ENCODE results near the gene LYRM4.
"Not testable (repeated sequence)": the region's sequence is repeated elsewhere in the genome, so short reads cannot be mapped to it uniquely, and the experiment has no call there.

The LYRM4 gene

DNA sequence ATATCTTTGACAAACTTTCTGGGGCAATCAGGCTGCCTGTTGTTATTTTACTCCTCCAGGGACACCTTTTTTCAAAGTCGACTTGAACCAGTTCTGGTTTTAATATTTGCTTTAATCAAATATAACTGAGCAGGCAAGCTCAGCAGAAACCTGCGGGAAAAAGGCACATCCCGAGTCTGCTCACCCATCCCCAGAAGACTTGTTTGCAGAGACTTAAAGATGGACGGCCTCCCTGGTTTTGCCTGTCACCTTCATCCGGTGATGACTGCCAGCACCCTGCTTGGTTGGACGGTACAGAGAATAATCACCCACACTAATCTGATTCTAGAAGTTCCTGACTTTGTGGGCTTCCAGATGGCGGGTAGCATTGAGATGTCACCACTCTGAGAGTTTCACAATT, 138.8 kb downstream of the LYRM4 start:
- no peak for DNase-seq (ENCODE audit: low spot score)

DNA sequence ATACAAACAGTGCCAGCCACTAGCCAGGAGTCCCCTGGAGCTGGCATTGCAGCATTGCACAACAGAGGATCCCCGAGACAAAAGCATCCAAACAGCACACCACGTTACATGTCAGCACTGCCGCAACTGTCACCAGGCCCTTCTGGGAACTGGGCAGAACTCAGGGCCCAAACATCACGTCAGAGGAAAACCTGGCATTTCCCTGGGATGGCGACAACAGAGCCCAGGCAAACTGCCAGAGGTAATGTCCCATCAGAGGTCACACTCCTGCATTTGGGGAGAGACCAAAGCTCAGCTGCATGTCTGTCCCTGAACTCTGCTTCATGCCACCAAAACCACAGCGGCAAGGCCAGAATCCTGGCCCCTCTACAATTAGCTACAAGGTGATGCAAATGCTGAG, 139.3 kb downstream of the LYRM4 start:
- DNase-seq (ENCODE audit: low spot score), result no peak

DNA sequence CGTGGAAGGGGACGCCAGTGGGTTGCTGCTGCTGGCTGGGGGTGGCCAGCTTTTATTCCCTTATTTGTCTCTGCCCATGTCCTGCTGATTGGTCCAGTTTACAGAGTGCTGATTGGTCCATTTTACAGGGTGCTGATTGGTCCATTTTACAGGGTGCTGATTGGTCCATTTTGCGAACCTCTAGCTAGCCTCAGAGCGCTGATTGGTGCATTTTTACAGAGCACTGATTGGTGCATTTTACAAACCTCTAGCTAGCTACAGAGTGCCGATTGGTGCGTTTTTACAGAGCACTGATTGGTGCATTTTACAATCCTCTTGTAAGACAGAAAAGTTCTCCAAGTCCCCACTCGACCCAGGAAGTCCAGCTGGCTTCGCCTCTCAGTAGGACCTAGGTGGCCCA, 140.2 kb downstream of the LYRM4 start:
- DNase-seq (ENCODE audit: low spot score), result not testable (repeated sequence)

DNA sequence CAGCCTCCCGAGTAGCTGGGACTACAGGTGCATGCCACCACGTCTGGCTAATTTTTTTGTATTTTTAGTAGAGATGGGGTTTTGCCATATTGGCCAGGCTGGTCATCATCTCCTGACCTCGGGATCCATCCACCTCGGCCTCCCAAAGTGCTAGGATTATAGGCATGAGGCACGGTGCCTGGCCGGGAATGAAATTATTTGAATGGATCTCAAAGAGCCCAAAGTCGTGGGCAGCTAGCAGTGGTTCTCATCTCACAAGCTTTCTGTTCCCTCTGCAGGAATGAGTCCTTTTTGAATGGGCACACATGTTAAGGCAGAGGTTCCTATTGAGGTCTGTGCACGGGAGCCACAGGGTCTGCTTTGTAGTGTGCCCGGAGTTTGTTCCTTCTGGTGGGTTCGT, 140.7 kb downstream of the LYRM4 start:
- no peak for DNase-seq (ENCODE audit: low spot score)

DNA sequence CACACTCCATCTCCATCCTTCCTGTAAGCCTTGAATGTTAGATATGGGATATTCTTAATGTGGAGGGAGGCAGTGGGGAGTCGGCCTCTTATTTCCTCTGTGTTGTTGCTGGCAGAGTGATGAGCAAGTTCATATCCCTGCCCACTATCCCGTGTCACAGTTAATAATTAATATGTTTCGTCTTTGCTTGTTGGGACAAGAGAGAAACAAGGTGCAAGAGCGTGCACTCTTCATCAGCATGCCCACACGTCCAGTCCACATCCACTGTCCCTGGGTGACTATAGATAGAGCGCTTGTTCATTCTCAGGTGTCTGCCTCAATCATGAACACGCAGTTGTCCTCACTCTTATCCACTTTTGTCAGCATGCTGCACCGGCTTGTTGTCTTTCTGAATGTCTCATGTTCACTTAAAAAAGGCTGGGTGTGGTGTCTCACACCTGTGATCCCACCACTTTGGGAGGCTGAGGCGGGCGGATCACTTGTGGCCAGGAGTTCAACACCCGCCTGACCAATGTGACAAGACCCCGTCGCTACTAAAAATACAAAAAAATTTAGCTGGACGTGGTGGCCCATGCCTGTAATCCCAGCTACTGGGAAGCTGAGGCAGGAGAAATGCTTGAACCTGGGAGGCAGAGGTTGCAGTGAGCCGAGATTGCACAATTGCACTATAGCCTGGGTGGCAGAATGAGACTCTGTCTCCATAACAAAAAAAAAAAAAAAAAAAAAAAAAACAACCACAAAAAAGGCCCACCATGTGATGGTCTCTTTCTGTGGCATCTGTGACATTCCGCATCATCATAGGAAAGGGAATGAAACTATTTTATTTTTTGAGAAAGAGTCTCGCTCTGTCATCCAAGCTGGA, 141.4 kb downstream of the LYRM4 start:
- no peak for DNase-seq (ENCODE audit: low spot score)

DNA sequence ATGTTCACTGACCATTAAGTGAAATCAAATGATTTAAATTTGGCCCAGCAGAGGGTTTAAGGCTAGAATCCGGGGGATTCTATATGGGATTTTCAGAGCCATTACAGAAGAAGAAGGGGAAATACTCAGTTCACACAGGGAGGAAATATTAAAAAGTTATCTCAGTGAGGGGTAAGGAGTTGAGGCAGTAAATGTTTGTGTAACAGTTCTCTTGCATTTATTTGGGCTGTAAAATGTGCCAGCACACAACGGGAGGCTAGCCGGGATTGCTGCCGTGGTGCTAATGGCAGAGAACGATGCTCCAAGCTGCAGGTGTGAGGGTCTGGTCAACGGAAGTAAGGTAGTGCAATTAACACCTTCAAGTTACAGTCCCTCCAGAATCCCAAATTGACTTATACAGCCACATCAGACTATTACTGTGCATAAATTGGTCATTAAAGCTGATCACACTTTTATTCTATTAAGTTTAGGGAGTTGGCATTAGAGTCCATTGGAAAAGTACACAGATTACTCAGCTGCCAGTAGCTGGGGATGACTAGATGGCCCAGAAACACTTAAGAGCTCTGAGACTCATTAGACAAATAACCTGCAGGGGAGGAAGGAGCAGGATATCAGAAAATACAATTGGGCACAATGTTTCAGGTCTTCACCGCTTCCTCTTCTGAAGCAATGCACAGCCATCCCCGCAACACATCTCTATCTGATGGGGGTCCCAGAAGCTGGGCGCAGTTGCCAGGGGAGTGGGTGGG, 144.3 kb downstream of the LYRM4 start:
- no peak for DNase-seq (ENCODE audit: low spot score)

DNA sequence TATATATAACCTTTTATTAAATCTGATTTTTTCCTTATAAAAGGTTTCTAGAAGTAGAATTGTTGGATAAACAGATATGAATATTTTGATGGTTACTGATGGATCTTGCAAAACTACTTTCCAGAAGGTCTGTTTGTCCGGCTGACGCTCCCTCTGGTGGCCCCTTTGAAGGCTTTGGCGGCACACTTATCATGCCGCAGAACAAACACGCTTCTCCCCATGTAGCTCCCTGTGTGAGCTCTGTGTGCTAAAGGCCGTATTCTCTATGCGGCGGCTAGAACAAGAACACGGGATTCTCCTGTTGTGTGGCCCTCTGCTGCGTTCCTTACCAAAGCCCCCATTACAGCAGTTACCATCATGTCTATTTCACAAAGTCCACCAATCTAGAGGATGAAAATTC, 145.6 kb downstream of the LYRM4 start:
- DNase-seq (ENCODE audit: low spot score), result no peak

DNA sequence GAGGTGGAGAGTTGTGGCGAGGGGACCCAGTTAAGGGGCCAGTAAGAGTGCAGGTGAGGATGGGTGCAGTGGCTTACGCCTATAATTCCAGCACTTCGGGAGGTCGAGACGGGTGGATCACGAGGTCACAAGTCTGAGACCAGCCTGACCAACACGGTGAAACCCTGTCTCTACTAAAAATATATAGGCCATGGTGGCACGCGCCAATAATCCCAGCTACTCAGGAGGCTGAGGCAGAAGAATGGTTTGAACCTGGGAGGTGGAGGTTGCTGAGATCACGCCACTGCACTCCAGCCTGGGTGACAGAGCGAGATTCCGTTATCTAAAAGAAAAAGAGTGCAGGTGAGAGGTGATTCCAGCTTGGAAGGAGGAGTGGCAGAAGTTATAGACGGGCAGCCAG, 147.7 kb downstream of the LYRM4 start:
- no peak for DNase-seq (ENCODE audit: low spot score)

DNA sequence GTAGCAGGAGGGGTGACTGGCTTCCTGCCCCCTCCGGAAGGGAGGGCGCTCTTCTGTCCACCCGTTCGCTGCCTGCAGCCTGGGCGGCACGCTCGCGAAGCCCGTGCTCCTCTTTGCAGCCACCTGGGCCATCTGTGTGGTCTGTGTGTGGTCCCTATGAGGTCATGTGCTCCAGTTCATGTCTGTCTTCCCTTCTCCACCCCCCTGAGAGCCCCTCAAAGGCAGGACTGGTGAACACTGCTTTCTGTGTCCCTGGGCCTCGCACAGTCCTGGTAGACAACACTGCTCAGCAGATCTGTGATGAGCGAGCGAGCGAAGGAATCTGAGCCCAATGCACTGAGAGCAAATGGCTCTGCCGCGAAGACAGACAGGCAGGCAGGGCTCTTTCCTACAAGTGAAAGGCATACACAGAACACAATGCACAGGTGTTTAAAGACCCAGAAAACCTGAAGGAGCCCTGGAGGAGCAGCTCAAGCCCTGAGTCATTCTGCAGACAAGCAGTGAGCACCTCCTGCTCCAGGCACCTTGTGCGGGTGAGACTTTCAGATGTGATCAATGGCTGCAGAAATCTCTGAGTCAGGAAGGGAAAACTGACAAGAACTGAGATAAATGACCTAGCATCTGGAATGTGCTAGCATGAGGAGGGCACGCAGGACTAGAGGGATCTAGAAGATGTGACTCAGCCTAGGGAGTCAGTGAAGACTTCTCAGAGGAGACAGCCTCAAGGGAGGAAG, 148.5 kb downstream of the LYRM4 start:
- DNase-seq (ENCODE audit: low spot score), result peak; percentile 36

DNA sequence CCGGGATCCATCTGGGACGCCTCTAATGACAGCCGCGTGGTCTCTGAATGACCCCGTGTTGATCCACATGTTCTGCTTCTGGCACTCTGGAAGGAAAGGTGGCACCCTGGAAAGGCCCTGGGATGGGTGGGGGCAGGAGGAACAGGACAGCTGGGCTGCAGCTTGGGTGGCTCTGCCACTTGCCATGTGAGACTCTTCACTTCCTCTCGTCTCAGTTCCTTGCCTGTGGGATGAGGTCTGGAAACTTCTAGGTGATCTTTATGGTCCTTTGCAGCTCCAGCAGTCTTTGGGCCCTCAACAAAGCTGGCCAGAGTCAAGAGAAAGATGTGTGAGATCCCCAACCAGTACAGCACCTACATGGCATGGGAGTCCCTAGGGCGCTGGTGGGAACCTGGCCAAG, 149.1 kb downstream of the LYRM4 start:
- DNase-seq (ENCODE audit: low spot score), result no peak

DNA sequence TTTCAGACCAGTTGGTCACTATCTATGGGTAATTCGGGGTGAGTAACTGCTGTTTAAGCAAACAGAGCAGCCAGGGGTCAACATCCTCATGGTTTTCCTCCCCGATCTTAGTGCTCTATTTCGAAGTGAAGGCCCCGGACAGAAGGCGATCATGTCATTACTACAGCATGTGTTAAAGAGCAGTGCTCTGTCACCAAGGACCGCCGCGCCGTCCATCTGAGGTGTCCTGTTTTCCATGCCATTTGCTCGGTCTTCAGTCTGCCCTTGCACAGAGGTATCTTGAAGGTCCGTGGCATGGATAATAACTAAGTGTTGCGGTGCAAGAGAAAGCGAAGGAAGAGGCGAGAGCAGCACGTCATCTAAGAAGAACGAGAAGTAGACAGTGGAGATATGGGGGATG, 150.5 kb downstream of the LYRM4 start:
- no peak for DNase-seq (ENCODE audit: low spot score)

DNA sequence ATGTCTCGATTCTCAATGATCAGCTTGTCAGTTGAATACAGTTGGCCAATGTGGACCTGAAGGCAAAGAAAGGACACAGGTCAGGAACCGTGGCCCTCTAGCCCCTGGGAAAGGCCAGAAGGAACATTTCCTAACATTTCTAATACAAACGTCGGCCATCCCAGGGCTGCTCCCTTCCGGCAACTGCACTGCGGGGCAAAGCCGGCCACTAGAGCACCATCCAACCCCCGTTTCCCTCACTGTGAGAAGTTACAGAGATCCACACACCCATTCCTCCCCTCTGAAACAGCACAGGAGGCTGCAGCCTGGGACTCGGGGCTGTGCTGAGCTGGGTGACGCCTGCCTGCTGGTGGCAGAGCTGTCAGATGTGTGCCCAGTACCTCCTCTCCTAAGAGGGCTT, 151.3 kb downstream of the LYRM4 start:
- no peak for DNase-seq (ENCODE audit: low spot score)

DNA sequence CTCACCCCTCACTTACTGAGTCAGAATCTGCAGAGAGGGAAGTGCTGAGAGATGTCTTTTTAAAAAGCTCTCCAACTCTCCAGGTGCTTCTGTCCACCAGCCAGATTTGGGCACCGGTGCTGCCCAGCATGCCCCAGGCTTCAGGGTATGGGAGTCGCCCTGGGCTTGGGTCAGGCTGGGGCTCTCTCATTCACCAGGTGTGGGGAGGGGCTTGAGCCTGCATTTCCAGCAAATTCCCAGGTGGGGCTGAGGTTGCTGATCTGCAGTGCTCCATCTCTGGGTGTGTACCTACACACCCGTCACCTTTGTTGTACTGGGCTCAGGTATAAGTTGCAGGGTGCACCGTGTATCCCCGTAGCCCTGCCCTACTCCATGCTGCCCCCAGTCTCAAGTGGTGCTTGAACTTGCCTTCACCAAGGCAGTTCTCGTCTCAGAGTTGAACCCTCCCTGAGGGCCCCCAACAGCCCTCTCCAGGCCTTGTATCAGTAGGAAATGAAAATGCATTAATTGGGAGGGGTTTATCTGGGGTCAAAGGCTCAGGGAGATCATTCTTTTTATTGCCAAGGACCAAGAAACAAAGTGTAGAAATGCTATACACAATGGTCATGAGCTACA, 152.1 kb downstream of the LYRM4 start:
- no peak for DNase-seq (ENCODE audit: low spot score)

DNA sequence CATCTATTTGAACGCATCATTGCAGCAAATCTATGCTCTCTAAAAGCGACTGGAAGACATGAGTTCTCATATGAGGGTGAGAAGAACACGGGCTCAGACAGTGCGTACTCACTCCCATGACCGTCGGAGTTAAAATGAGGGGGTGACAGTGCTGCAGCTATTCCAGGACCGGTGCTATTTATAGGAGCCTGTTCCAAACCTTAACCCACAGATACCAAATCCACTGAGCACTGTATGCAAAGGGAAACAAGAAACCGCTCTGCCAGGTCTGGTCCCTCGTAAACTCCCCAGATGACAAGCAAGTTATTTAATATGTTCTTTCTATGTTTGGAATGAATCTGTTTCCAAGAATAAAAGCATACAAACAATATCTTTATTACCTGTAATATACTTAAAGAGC, 152.7 kb downstream of the LYRM4 start:
- DNase-seq (ENCODE audit: low spot score), result no peak

DNA sequence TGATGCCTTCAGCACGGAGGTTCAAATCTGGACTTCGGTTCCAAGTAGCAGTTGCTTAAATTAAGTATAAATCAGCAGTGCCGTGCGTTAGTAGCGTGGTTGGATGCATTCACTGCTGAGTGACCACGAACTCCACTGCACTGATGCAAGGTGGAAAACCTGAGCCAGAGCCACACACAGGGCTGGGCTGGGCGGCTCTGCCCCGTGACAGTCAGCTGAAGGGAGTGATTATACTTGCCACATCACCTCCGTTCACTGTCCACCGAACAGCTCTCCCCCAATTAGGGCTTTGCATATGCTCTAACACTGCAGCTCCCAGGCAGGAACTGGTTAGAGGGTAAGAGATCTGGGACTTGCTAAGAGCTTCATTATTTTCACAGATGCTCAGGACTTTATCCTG, 153.4 kb downstream of the LYRM4 start:
- no peak for DNase-seq (ENCODE audit: low spot score)

DNA sequence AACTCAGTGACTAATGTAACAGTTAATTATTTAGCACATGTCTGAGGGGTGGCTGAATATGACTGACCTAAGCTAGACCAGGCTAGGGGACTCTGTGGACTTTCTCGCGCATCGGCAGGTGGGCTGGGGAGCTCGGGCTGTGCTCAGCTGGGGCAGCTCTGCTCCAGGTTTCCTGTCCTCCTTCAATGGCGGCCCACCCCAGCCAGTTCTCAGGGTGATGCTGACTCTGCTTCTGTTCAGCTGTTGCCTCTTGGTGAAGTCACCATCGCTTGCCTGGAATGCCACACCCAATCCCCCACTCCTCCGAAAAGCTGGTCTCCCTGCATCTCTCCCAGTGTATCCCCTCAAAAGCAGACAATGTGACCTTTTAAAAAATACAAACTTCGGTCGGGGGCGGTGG, 155.6 kb downstream of the LYRM4 start:
- no peak for DNase-seq (ENCODE audit: low spot score)

DNA sequence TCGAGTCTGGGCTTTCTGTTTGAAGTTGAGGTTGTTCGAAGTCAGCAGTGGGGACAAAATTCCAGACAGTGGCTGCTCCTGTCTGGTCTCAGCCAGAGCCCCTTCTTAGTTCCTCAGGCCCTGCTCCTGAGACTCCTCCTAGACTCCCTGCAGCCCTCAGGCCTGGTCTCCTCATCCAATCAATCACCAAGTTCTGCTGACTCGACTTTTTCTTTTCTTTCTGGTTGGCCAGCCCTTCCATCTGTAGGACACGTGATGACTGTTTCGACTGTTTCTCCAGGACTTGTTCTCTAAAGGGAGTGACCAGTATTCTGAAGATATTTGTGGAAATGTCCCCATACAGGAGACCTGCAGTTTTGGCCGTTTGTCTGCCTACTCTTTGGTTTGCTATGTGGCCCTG, 156.1 kb downstream of the LYRM4 start:
- no peak for DNase-seq (ENCODE audit: low spot score)

DNA sequence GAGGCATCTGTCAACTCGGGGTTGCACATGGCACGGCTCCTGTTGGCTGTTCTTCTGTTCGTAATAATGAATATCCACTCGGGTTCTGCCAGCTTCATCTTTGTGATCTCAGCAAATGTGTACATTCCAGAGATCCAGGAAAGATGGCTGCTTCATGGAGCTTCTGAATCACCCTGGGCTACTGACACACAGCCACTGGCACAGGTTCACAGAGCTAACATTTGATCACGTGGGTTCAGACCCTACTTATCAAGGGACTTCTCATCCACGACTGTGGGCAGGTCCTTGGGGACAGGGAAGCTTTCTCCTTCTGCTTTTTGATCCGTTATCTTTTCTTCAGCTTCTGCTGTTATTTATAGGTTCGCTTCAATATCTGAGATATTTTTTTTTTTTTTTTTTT, 157.5 kb downstream of the LYRM4 start:
- no peak for DNase-seq (ENCODE audit: low spot score)

DNA sequence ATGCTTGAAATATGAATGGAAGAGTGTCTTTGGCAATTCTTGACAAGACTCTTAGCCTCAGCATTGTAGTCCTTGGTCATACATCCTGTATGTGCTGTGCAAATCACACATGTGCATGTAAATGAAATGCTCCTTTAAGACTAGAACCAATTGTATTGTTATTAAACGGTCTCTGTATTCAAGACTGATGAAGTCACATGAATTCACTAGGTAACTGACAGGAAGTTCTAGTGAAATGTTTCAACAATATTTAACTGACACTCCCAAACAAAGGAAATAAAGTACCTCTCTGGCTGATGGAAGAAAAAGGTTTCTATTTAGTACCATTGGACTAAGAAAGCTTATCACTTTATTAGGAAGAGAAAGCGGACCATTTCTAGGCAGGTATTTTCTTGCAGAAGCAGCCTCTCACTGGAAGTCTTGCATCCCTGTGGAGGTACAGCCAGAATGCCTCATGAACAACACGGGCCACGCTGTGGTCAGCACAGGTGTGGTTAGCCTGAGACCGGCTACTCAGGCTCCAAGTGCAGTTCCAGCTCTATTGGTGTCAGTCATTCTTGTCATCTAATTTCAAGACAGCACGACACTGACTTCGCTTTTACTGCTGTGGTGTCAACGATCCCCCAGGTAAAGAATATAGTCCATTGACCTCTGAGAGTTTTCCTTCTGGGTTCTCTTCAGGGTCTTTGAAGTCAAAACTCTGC, 158.3 kb downstream of the LYRM4 start:
- DNase-seq (ENCODE audit: low spot score), result no peak

DNA sequence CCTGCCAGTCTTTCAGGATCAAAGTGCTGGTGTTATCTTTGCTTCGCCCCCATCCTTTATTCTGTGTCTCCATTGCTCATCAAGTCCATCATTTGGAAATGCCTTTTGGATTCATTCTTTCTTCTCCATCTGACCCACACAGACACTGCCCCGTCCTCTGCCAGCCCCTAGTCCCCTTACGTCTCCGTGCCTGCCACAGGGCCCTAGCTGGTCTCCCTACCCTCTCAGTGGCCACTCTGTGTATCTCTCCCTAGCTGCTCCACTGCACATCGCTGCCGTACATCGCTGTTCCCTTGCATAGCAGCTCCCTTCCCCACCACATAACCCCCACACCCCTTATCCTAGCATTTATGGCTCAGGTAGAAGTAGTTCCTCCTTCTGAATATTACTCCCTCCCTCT, 159.9 kb downstream of the LYRM4 start:
- DNase-seq (ENCODE audit: low spot score), result no peak

DNA sequence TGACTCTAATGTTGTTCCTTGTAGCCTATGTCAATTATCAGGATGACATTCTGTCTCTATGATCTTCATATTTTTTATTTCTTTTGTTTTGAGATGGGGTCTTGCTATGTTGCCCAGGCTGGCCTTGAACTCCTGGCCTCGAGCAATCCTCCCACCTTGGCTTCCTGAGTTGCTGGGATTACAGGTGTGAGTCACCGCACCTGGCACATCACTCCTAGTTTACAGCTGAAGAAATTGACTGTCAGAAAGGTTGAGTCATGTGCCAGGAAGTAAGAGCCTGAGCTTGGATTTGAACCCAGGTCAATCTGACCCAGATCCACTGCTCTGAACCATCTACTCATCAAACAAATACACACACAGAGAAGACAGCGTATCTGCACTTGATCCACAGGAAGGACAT, 161.2 kb downstream of the LYRM4 start:
- DNase-seq (ENCODE audit: low spot score), result no peak

Measured in kidney capillary endothelial cell (primary cell).